ENCODE results near the gene FAM78B. TPM values are rescaled to one million over a fixed set of nuclear protein-coding genes. Genes with fewer than 3 reads are reported as not detected.

The FAM78B gene
- total and polyA plus RNA-seq, 2 donors (not counting 3 experiments of a cell fraction or from before 2014, with no cell fraction given), result 0.10 TPM; not detected in 1

DNA sequence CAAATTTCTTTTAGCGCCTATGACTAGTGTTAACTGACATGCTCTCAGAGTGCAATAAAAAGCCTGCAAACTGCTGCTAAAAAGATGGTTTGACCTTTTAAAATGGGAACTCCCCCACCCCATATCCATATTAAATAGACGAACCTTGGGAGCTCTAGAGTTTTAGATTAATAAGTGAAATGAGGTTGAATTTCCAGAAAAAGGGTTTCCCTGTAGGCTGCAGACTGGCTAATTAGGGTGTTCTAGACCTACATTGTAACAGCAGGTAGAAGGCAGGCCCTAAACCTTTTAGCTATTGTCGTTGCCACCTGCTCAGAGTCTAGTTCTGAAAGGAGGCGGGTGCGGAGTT lies 2.2 kb downstream of the FAM78B start:
- DNase-seq (ENCODE audit: low read depth, low spot score) (no peak), FAIRE-seq (no peak)
- Histone ChIP-seq H3K9me3 (replicated peaks; ENCODE audit: control insufficient read depth, insufficient read depth, low read length) (no peaks in the 10 kb centered on the region), H3K27ac (ENCODE audit: insufficient read depth, low read depth, low read length) (no peak overlapping the region), H3K27me3 (ENCODE audit: control insufficient read depth in 2 of 2, insufficient read depth in 2 of 2, low read length in 2 of 2) (peaks cover 17 to 21% of the 10 kb centered on the region in 2 experiments), H3K4me3 (replicated peaks in 1 of 3; ENCODE audit: insufficient read depth in 1 of 3, low read depth in 1 of 3, low read length in 3 of 3) (no peak overlapping the region), H2AFZ (ENCODE audit: low read depth, low read length) (no peak overlapping the region), H3K79me2 (ENCODE audit: control insufficient read depth, insufficient read depth, low read length) (no peaks in the 10 kb centered on the region), H4K20me1 (replicated peaks; ENCODE audit: control insufficient read depth, extremely low read depth, insufficient read depth, low read length) (no peaks in the 10 kb centered on the region), H3K4me1 (ENCODE audit: control insufficient read depth, extremely low read depth, insufficient read depth, low read length) (peaks cover 6% of the 10 kb centered on the region), H3K36me3 (ENCODE audit: control insufficient read depth in 2 of 2, extremely low read depth in 1 of 2, insufficient read depth in 2 of 2, low read length in 2 of 2) (no peaks in the 10 kb centered on the region), H3K4me2 (ENCODE audit: insufficient read depth, low read length) (no peak overlapping the region), H3K9ac (replicated peaks; ENCODE audit: extremely low read depth, insufficient read depth, low read length) (no peak overlapping the region), H3K9me1 (replicated peaks; ENCODE audit: control insufficient read depth, extremely low read depth, insufficient read depth, low read length) (no peaks in the 10 kb centered on the region)
- TF ChIP-seq MAX (IDR thresholded peaks at IDR 0.05; ENCODE audit: insufficient read depth, insufficient read length), result no peak
- TF ChIP-seq CTCF (IDR thresholded peaks at IDR 0.05; ENCODE audit: extremely low read depth in 1 of 2, insufficient read depth in 1 of 2, low read depth in 1 of 2, low read length in 2 of 2), result no peak
- no peak for TF ChIP-seq POLR2AphosphoS5 (IDR thresholded peaks at IDR 0.05; ENCODE audit: insufficient read depth, low read depth, low read length)
- TF ChIP-seq JUN (IDR thresholded peaks at IDR 0.05; ENCODE audit: borderline replicate concordance, insufficient read depth, insufficient read length, low read depth), result no peak
- TF ChIP-seq GATA2 (IDR thresholded peaks at IDR 0.05; ENCODE audit: insufficient read depth, insufficient read length, low read depth, low read length), result no peak
- TF ChIP-seq FOS (IDR thresholded peaks at IDR 0.05; ENCODE audit: borderline replicate concordance, insufficient read depth, low read length), result no peak
- no peak for TF ChIP-seq MYC (IDR thresholded peaks at IDR 0.05; ENCODE audit: low read depth, low read length)
- no peak for TF ChIP-seq POLR2A (IDR thresholded peaks at IDR 0.05; ENCODE audit: low read depth, low read length)
- TF ChIP-seq EZH2 (IDR thresholded peaks at IDR 0.05; ENCODE audit: borderline replicate concordance, low read depth, low read length, severe bottlenecking), result no peak
- intact Hi-C loops (cut with micrococcal nuclease) (loop anchor here (2.0 to 10.0 kb wide), 2 partner anchors 240 to 560 kb away; no protein-coding TSS in a partner anchor), dilution Hi-C loops (cut with MboI; ENCODE audit: extremely low pct_ligation_motif_present, low sequenced_read_pairs) (no loop called here)
- no TSS peak for BruUV-seq (replicated peaks)
- CTCF ChIA-PET, result interaction anchor here (1.2 to 1.3 kb wide), 2 partner anchors 240 to 314 kb away, joined by 3 to 10 read pairs; no protein-coding TSS in a partner anchor
- POLR2A ChIA-PET, result no interaction called here
